Measurements from ENCODE around the gene NMD3.

DNA sequence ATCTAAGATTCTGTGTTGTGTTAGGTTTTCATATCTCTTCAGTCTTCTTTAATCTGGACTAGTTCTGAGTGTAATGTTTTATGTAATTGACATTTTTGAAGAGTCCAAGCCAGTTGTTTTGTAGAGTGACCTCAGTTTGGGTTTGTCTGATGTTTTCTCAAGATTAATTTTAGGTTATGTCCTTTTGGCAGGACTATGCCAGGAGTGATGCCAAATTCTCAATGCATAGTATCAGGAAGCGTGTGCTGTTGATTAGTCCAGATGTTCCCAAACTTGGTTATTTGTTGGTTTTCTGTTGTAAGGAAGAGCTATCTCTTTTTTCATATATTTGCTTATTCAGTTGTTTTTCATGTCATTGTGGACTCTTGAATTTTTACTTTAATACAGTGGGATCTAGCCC, 32.6 kb downstream of the NMD3 start:
- TF ChIP-seq, protein P1, sequence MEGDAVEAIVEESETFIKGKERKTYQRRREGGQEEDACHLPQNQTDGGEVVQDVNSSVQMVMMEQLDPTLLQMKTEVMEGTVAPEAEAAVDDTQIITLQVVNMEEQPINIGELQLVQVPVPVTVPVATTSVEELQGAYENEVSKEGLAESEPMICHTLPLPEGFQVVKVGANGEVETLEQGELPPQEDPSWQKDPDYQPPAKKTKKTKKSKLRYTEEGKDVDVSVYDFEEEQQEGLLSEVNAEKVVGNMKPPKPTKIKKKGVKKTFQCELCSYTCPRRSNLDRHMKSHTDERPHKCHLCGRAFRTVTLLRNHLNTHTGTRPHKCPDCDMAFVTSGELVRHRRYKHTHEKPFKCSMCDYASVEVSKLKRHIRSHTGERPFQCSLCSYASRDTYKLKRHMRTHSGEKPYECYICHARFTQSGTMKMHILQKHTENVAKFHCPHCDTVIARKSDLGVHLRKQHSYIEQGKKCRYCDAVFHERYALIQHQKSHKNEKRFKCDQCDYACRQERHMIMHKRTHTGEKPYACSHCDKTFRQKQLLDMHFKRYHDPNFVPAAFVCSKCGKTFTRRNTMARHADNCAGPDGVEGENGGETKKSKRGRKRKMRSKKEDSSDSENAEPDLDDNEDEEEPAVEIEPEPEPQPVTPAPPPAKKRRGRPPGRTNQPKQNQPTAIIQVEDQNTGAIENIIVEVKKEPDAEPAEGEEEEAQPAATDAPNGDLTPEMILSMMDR (IDR thresholded peaks at IDR 0.05), result no peak
- no peak for TF ChIP-seq SMAD3 (CRISPR knock-in tag; IDR thresholded peaks at IDR 0.05; ENCODE audit: borderline replicate concordance)
- TF ChIP-seq NFE2L1 (CRISPR knock-in tag; IDR thresholded peaks at IDR 0.05), result no peak
- TF ChIP-seq, protein P2, sequence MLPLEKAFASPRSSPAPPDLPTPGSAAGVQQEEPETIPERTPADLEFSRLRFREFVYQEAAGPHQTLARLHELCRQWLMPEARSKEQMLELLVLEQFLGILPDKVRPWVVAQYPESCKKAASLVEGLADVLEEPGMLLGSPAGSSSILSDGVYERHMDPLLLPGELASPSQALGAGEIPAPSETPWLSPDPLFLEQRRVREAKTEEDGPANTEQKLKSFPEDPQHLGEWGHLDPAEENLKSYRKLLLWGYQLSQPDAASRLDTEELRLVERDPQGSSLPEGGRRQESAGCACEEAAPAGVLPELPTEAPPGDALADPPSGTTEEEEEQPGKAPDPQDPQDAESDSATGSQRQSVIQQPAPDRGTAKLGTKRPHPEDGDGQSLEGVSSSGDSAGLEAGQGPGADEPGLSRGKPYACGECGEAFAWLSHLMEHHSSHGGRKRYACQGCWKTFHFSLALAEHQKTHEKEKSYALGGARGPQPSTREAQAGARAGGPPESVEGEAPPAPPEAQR (CRISPR knock-in tag; IDR thresholded peaks at IDR 0.05), result no peak
- TF ChIP-seq, protein P3, sequence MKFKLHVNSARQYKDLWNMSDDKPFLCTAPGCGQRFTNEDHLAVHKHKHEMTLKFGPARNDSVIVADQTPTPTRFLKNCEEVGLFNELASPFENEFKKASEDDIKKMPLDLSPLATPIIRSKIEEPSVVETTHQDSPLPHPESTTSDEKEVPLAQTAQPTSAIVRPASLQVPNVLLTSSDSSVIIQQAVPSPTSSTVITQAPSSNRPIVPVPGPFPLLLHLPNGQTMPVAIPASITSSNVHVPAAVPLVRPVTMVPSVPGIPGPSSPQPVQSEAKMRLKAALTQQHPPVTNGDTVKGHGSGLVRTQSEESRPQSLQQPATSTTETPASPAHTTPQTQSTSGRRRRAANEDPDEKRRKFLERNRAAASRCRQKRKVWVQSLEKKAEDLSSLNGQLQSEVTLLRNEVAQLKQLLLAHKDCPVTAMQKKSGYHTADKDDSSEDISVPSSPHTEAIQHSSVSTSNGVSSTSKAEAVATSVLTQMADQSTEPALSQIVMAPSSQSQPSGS (CRISPR knock-in tag; IDR thresholded peaks at IDR 0.05; ENCODE audit: borderline replicate concordance, low read depth), result no peak
